GM19467 (cell line): ENCODE results near the gene PTPRN2.

ENCODE experiments used
- ATAC-seq: cut with Tn5 transposase; IDR thresholded peaks from one replicate; pipeline ENCODE4 v1.9.1; 2021; ENCODE audit warnings: mild to moderate bottlenecking, moderate library complexity; ENCODE audit not compliant: unreplicated experiment

Gene PTPRN2

GRCh38 chr7:157890921-157891401, 696.7 kb downstream of the PTPRN2 start:
- ATAC-seq, result no peak

GRCh38 chr7:157889480-157889879, 698.1 kb downstream of the PTPRN2 start:
- no peak for ATAC-seq

DNA sequence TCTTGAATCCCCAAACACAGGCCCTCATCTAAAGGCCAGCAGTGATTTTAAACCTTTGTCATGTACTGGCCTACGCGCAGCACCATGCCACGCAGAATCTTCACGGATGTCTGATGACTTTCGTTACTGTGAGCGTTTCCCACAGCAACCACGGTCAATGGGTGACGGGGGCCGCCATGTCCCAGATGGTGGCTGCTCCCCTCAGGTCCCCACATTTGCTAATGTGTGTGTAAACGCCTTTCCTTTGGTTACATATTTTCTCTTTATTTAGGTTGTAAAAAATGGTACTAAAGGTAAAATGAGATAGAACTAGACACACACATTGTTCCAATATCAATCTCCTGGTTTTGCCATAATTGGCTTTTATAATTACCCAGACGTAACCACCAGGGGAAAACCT, 699.0 kb downstream of the PTPRN2 start:
- ATAC-seq, result no peak

DNA sequence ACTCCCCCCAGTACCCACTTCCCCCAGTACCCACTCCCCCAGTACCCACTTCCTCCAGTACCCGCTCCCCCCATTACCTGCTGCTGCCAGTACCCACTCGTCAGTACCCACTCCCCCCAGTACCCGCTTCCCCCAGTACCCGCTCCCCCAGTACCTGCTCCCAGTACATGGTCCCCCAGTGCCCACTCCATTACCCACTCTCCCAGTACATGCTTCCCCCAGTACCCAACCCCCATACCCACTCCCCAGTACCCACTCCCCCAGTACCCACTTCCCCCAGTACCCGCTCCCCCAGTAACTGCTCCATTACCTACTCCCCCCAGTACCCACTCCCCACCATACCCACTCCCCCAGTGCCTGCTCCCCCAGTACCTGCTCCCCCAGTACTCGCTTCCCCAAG, 700.2 kb downstream of the PTPRN2 start:
- ATAC-seq, result no peak

DNA sequence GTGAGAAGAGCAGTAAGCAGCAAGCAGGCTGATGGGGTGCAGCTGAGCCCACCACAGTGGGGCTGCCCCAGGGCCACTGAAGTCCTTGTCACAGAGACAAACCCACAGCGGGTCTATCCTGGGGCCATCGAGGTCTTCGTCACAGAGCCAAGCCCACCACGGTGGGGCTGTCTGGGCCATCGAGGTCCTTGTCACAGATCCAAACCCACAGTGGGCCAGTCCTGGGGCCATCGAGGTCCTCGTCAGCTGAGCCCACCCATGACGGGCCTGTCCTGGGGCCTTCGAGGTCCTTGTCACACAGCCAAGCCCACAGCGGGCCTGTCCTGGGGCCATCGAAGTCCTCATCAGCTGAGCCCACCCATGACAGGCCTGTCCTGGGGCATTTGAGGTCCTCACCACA, 700.9 kb downstream of the PTPRN2 start:
- no peak for ATAC-seq

- no peak for ATAC-seq
These were observed 701.4 kb downstream of the PTPRN2 start for GRCh38 chr7:157886266-157886665.

- ATAC-seq, result no peak
These were observed 702.5 kb downstream of the PTPRN2 start for GRCh38 chr7:157885140-157885539.

- ATAC-seq, result no peak
These were observed 703.1 kb downstream of the PTPRN2 start for GRCh38 chr7:157884461-157885062.

DNA sequence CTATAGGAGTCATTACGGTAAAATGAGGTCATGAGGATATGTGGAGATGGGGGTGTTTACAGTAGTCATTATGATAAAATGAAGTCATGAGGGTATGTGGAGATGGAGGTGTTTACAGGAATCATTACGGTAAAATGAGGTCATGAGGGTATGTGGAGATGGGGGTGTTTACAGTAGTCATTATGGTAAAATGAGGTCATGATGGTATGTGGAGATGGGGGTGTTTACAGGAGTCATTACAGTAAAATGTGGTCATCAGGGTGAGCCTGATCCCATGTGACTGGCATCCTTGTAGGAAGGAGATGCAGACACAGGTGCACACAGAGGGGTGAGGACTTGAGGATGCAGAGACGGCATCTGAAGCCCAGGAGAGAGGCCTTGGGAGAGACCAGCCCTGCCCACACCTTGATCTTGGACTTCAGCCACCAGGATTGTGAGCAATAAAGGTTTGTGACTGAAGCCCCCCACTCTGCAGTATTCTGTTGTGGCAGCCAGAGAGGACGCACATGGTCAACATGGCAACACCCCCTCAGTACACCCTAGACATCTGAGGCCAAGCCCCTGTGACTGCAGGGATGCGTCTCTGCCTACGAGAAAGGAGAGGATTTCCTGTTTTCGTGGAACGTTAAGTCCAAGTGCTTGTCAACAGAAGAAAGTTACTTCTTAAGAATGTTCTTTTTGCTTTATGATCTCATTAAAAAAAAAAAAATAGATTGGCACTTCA, 706.4 kb downstream of the PTPRN2 start:
- no peak for ATAC-seq

- ATAC-seq, result no peak
These were observed 708.2 kb downstream of the PTPRN2 start for GRCh38 chr7:157879391-157879790.

DNA sequence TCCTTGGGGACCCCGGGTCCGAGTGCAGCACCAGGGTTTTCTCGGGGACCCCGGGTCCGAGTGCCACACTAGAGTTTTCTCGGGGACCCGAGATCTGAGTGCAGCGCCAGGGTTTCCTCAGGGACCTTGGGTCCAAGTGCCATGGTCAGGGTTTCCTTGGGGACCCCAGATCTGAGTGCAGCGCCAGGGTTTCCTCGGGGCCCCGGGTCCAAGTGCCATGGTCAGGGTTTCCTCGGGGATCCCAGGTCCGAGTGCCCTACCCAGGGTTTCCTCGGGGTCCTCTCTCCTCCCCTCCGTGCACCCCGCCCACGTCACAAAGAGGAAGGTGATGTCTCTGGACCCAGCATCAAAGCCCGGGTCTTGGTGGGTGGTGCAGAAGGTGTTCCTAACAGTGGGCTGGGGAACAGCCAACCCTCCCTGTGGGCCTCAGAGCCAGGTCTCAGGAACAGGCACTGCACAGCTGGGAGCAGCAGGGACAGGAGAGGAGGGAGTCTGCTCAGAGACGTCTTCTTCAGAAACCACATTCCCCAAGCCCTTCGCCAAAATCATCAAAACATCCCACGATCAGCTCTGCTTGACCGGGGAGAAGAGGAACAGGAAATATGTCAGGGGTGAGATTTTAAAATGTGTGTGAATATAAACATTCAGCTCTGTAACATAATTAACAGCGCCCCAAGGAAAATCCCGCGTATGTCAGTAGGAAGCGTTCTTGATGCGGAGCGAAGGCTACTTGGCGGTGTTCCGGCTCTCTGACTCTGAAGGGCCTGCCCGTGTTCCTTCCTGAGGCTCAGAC, 710.1 kb downstream of the PTPRN2 start:
- ATAC-seq, result no peak

DNA sequence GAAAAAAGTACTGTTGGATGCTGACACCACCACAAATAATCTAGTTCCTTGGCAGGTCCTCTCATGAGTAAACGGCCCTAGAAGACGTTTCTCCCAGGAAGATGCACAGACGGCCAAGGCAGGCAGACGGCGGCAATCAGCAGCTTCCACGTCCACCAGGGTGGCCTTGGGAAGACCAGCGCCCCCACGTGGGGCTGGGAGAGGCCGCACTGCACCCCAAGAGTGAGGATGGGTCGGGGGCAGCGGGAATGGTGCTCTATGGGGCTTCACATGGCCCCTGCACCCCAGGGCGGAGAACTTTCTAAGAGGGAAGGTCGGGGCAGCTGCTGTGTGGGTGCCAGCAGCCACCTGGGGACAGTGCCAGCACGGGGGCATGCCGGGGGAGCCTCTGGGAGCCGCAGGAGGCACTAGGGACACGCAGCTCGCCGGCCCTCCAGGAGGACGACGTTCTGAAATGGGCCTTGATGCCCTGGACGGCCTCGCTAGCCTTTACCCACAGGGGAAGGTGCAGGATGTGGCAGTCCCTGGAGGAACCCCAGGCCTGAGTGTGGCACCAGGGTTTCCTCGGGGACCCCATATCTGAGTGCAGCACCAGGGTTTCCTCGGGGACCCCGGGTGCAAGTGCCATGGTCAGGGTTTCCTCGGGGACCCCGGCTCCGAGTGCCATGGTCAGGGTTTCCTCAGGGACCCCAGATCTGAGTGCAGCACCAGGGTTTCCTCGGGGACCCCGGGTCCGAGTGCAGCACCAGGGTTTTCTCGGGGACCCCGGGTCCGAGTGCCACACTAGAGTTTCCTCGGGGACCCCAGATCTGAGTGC, 710.9 kb downstream of the PTPRN2 start:
- no peak for ATAC-seq

DNA sequence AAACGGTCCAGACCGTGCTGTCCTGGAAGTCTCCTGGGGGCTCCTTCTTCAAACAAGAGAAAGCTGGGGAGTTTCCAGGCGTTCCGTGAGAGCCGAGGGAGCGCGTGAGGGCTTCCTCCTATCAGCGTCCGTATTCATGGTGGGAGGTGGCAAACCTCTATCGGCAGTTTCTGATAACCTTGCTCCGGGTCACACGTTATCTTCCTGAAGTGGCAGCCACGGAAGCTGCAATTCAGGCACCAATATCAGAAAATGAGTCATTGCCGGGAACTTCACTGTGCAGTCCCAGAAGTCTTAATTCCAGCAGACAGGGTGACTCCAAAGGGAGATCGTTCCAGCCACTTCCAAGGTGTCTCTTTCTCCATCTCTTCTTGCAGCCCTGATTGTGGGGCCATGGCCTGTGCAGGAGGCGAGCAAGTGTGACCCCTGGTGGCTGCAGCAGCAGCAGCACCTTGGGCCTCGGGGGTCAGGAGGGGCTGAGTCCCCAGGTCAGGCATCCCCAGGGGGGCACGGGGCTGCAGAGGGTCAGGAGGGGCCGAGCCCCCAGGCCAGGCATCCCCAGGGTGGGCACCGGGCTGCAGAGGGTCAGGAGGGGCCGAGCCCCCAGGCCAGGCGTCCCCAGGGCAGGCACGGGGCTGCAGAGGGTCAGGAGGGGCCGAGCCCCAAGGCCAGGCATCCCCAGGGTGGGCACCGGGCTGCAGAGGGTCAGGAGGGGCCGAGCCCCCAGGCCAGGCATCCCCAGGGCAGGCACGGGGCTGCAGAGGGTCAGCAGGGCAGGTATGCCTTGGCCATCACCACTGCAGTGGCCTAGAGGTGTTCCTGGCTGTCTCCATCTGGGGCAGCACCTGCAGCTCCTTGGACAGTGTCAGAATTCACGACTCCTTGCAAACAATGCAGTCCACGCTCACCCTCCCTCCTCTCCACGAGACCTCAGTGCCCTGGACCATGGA, 712.1 kb downstream of the PTPRN2 start:
- ATAC-seq, result no peak

DNA sequence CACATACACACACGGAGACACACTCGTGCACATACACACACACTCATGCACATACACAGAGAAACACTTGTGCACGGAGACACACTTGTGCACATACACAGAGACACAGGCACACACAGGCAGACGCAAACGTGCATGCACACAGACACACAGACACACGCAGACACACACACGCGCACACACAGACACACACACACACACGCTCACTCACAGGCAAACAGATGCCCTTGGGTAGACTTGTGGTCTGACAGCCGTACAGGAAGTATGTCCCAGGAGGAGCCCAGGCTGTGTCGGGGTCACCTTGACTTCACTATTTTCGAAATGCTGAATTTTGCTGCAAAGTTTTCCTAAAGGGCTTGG, 712.8 kb downstream of the PTPRN2 start:
- ATAC-seq, result no peak

DNA sequence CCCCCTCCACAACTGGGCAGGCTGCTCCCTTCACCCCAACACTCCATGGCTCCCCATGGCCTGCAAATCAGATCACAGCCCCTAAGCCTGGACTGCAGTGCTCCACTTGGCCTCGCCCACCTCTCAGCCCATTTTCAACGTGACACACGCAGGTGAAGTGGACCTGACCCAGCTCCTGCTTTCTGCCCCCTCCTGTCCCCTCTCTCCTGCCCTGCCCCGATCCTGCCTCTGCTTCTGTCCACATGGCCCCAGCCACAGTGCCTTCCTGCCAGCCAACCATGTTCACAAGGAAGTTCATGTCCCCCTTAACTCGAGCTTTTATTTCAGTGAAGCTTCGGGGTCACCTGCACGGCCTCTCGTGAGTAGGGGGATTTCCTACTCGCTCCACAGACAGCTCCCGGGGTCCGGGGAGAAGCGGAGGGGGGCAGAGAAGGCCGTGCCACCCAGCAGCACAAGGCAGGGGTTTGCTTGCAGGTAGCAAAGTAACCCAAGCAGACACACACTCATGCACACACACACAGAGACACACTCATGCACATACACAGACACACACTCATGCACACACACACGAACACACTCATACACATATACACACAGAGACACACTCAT, 713.3 kb downstream of the PTPRN2 start:
- no peak for ATAC-seq

DNA sequence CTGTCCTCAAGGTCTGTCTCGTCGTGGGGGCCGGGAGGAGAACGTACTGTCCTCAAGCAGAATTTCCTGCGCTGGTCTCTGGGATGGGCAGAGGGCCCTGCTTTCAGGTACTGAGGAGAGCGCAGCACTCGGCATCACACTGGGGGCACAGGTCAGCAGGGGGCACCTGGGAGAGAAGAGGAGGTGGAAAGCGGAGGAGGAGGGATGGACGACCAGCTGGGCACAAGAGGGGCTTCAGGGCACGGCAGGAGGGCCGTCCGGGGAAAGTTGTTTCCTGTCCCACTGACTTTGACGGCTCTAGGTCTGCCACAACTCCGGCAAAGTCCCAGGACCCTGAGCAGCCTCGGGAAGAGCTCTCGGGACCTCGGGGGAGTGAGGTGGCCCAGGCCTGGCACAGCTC, 714.0 kb downstream of the PTPRN2 start:
- no peak for ATAC-seq

DNA sequence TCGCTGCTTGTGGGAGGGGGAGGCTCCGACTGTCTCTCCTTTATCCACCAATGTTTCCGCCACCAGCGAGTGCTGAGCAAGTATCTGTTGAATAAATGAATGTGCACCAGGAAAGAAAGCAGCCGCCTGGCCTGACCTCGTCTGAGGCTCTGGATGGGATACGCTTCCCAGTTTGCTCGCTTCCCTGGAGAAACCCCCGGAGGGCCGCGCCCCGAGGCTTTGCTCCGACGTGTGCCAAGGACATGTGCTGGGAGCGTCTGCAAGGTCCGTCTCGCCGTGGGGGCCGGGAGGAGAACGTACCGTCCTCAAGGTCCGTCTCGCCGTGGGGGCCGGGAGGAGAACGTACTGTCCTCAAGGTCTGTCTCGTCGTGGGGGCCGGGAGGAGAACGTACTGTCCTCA, 714.4 kb downstream of the PTPRN2 start:
- ATAC-seq, result no peak

DNA sequence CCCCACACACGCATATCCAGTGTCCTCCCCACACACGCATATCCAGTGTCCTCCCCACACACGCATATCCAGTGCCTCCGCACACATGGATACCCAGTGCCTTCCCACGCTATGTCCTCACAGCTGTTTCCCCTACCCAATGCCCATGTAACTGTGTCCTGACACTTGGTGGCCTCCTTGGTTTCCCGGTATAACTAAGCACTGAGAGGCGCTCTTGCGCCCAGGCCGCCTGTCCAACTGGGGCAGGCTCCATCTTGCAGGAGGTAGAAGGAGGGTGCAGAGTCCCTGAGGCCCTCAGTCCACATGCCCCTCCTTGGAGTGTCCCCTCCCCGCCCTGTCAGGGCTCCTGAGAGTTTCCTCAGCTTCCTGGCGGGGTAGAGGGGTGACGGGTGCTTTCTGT, 715.2 kb downstream of the PTPRN2 start:
- ATAC-seq, result no peak

DNA sequence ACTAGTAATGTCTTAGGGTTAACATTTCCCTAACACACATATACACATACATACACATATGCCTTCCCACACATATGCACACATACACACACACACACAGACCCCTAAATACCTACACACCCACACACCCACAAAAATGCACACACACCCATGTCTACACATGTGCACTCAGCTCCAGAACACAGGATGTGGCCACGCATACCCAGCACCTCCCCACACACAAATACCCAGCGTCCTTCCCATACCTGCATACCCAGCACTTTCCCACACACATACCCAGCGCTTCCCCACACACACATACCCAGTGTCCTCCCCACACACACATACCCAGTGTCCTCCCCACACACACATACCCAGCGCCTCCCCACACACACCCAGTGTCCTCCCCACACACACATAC, 715.9 kb downstream of the PTPRN2 start:
- no peak for ATAC-seq
